Stimulated activated CD4-positive, alpha-beta T cell treated with anti-CD3 and anti-CD28 coated beads, Interleukin-1b, Interleukin-23, amount 100 ng/mL, for 48 hours (primary cell): ENCODE results near the gene ABHD17C.

Experiments
- DNase-seq: peaks from one replicate; pipeline ENCODE4 v3.0.0-alpha.2; 2020

Gene ABHD17C

GRCh38 chr15:80691575-80691974 lies 3.5 kb upstream of the ABHD17C start:
- DNase-seq = no peak

- no peak for DNase-seq
Measured at GRCh38 chr15:80693682-80694610, 1.2 kb upstream of the ABHD17C start.

- DNase-seq = no peak
Measured at GRCh38 chr15:80694611-80695098, 455 bp upstream of the ABHD17C start.

GRCh38 chr15:80695911-80696661 lies 976 bp downstream of the ABHD17C start:
- peak; percentile 13 for DNase-seq

- DNase-seq = no peak
Measured at GRCh38 chr15:80697075-80697685, 2.1 kb downstream of the ABHD17C start.

GRCh38 chr15:80698676-80699075 lies 3.6 kb downstream of the ABHD17C start:
- no peak for DNase-seq

GRCh38 chr15:80699981-80700380 lies 4.9 kb downstream of the ABHD17C start:
- DNase-seq = no peak

GRCh38 chr15:80701676-80702311 lies 6.7 kb downstream of the ABHD17C start:
- DNase-seq = no peak

- DNase-seq = no peak
Measured at GRCh38 chr15:80703081-80703480, 8.0 kb downstream of the ABHD17C start.

GRCh38 chr15:80703965-80704364 lies 8.9 kb downstream of the ABHD17C start:
- DNase-seq = no peak

GRCh38 chr15:80706161-80706560 lies 11.1 kb downstream of the ABHD17C start:
- DNase-seq = no peak

GRCh38 chr15:80709542-80709941 lies 14.4 kb downstream of the ABHD17C start:
- no peak for DNase-seq

- peak; percentile 70 for DNase-seq
Measured at GRCh38 chr15:80710635-80711554, 15.8 kb downstream of the ABHD17C start.

GRCh38 chr15:80711886-80712285 lies 16.8 kb downstream of the ABHD17C start:
- DNase-seq = no peak

GRCh38 chr15:80712956-80713355 lies 17.8 kb downstream of the ABHD17C start:
- no peak for DNase-seq

GRCh38 chr15:80721476-80721875 lies 26.4 kb downstream of the ABHD17C start:
- no peak for DNase-seq

GRCh38 chr15:80722811-80723210 lies 27.7 kb downstream of the ABHD17C start:
- no peak for DNase-seq

GRCh38 chr15:80727196-80727595 lies 32.1 kb downstream of the ABHD17C start:
- DNase-seq = no peak

- no peak for DNase-seq
Measured at GRCh38 chr15:80727596-80727995, 32.5 kb downstream of the ABHD17C start.

- DNase-seq = no peak
Measured at GRCh38 chr15:80730387-80730786, 35.3 kb downstream of the ABHD17C start.

GRCh38 chr15:80730926-80731325 lies 35.8 kb downstream of the ABHD17C start:
- no peak for DNase-seq

- DNase-seq = no peak
Measured at GRCh38 chr15:80732167-80732566, 37.1 kb downstream of the ABHD17C start.
